ENCODE results near the gene SERPINA3.
"Not testable (repeated sequence)": the region's sequence is repeated elsewhere in the genome, so short reads cannot be mapped to it uniquely, and the experiment has no call there.

SERPINA3 gene

GRCh38 chr14:94612174-94612573 is at the start of gene SERPINA3:
SERPINA3 (plus strand) TSS chr14:94612391; CDS start chr14:94614442, 2,051 bp downstream.
- peak in 1 of 58 donors; percentile 22 for DNase-seq

GRCh38 chr14:94562941-94563883 is 49.0 kb upstream of the SERPINA3 start:
- no peak for DNase-seq

GRCh38 chr14:94564381-94564780 is 47.8 kb upstream of the SERPINA3 start:
- DNase-seq = no peak

- no peak for DNase-seq
Measured at GRCh38 chr14:94568186-94568585, 44.0 kb upstream of the SERPINA3 start.

GRCh38 chr14:94569381-94570001 is 42.7 kb upstream of the SERPINA3 start:
- no peak for DNase-seq

GRCh38 chr14:94570002-94570400 is 42.2 kb upstream of the SERPINA3 start:
- DNase-seq = no peak

- DNase-seq = no peak
Measured at GRCh38 chr14:94570440-94570839, 41.8 kb upstream of the SERPINA3 start.

- peak in 5 of 58 donors; percentile 3 to 64 (median 42) for DNase-seq
Measured at GRCh38 chr14:94571395-94571794, 40.8 kb upstream of the SERPINA3 start.

- peak in 6 of 58 donors; percentile 6 to 64 (median 41) for DNase-seq
Measured at GRCh38 chr14:94571950-94572349, 40.2 kb upstream of the SERPINA3 start.

GRCh38 chr14:94572637-94573303 is 39.4 kb upstream of the SERPINA3 start:
- no peak for DNase-seq

- no peak for DNase-seq
Measured at GRCh38 chr14:94573475-94574277, 38.5 kb upstream of the SERPINA3 start.

GRCh38 chr14:94574336-94574735 is 37.9 kb upstream of the SERPINA3 start:
- DNase-seq = no peak

GRCh38 chr14:94575730-94576585 is 36.2 kb upstream of the SERPINA3 start:
- DNase-seq = peak in 1 of 58 donors; percentile 6

- DNase-seq = not testable (repeated sequence)
Measured at GRCh38 chr14:94577472-94577871, 34.7 kb upstream of the SERPINA3 start.

GRCh38 chr14:94578712-94579111 is 33.5 kb upstream of the SERPINA3 start:
- DNase-seq = no peak

GRCh38 chr14:94581127-94581999 is 30.8 kb upstream of the SERPINA3 start, which contains the start of gene SERPINA5:
SERPINA5 (plus strand) TSS chr14:94581426; CDS start chr14:94587363, 5,937 bp downstream.
- DNase-seq = peak in 2 of 58 donors; percentile 20 to 27

GRCh38 chr14:94582199-94582750 is 29.9 kb upstream of the SERPINA3 start:
- DNase-seq = no peak

GRCh38 chr14:94582851-94583250 is 29.3 kb upstream of the SERPINA3 start:
- no peak for DNase-seq
